Calu3 (cell line): Measurements from ENCODE around the gene CILP2. TPM values are rescaled to one million over a fixed set of nuclear protein-coding genes. Genes with fewer than 3 reads are reported as not detected.
A peak's percentile ranks its signal among the peaks of the same experiment; 100 is the strongest.

ENCODE experiments used
- BruUV-seq: library from RNA; stranded (reverse); fragments of 400-500 nt; replicated peaks from 2 replicates; lab custom pipeline; 2021; lab: Mats Ljungman, UMichigan
- CTCF ChIA-PET: fragments of 300-600 bp; sonication (Branson Sonifier 250); formaldehyde crosslinking; loops from one replicate; lab custom pipeline; 2022; ENCODE audit warnings: antibody characterized with exemption; lab: Charles Lee
- DNase-seq: peaks from one replicate; pipeline ENCODE4 v3.0.0; 2022
- H3K27ac Mint-ChIP-seq: one replicate; pipeline ENCODE4 v1.8.0; 2022; ENCODE audit warnings: mixed read lengths; ENCODE audit not compliant: unreplicated experiment
- H3K27me3 Mint-ChIP-seq: one replicate; pipeline ENCODE4 v1.8.0; 2022; ENCODE audit warnings: mixed read lengths; ENCODE audit not compliant: unreplicated experiment
- H3K36me3 Mint-ChIP-seq: one replicate; pipeline ENCODE4 v1.8.0; 2022; ENCODE audit warnings: mild to moderate bottlenecking, moderate library complexity, mixed read lengths; ENCODE audit not compliant: insufficient read depth, unreplicated experiment
- H3K4me1 Mint-ChIP-seq: one replicate; pipeline ENCODE4 v1.8.0; 2022; ENCODE audit warnings: mild to moderate bottlenecking, low read depth, mixed read lengths; ENCODE audit not compliant: unreplicated experiment
- H3K4me3 Mint-ChIP-seq: one replicate; pipeline ENCODE4 v1.8.0; 2022; ENCODE audit warnings: mild to moderate bottlenecking, low read depth, moderate library complexity, mixed read lengths; ENCODE audit not compliant: unreplicated experiment
- H3K9me3 Mint-ChIP-seq: one replicate; pipeline ENCODE4 v1.8.0; 2022; ENCODE audit warnings: low read depth, mixed read lengths; ENCODE audit not compliant: unreplicated experiment
- CTCF ChIP-seq: fragments of 200-600 bp; IDR thresholded peaks from one replicate; pipeline ENCODE4 v1.8.0; 2022; ENCODE audit warnings: antibody characterized with exemption; ENCODE audit not compliant: unreplicated experiment
- intact Hi-C: fragments of 100-400 bp; cut with micrococcal nuclease; formaldehyde crosslinking; loops from one replicate; pipeline ENCODE4 v1.10.0; 2022; ENCODE audit not compliant: unreplicated experiment
- total RNA-seq: library from RNA; stranded (reverse); gene quantifications from 2 replicates; pipeline ENCODE4 v1.2.3, GENCODE V29; 2022

CILP2 gene
- total RNA-seq, 1 experiment from 2014 or later = 1.3 TPM

DNA sequence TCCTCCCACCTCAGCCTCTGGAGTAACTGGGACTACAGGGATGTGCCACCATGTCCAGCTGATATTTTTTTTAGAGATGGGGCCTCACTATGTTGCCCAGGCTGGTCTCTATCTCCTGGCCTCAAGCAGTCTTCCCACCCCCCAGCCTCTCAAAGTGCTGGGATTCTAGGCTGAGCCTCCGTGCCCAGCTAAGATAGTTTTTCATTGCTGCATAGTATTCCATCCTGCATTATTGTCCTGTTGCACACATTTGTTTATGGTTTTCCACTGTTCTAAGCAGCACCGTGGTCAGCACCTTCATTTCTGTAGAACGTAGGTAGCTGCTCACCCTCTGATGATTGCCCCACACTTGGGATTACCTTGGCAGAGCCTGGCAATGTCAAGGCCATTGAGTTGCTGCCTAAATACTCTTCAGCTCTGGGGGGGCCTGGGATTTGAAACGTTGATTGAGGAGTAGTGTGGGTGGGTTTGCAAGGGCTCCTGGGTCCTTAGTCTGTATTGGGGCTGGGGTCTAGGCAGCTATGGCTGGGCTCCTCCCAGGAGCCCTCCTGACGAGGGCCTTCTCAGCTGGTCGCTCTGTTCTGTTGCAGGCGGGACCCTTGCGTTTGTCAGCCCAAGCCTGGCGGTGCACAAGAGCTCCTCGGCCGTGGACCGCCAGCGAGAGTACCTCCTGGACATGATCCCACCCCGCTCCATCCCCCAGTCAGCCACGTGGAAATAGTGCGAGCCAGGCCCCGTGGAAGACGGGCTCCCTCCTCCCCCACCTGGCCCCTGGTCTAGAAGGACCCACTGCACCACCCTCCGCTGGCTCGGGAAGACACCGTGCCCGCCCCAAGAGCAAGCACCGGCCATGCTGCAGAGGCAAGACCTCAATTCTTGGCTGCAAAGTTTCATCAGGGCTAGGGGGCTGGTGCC, 33.1 kb upstream of the CILP2 start:
- H3K27me3 Mint-ChIP-seq = no peaks in the 10 kb centered on the region
- H3K9me3 Mint-ChIP-seq = no peaks in the 10 kb centered on the region
- no peaks in the 10 kb centered on the region for H3K4me1 Mint-ChIP-seq
- no peak overlapping the region for H3K27ac Mint-ChIP-seq
- DNase-seq = no peak
- no TSS peak for BruUV-seq
- CTCF ChIA-PET = no interaction called here
- TF ChIP-seq CTCF = no peak
- H3K4me3 Mint-ChIP-seq = no peak overlapping the region
- intact Hi-C loops = no loop called here
- H3K36me3 Mint-ChIP-seq = peaks cover 35% of the 10 kb centered on the region

GRCh38 chr19:19505669-19506326, 32.3 kb upstream of the CILP2 start:
- H3K27ac Mint-ChIP-seq = no peak overlapping the region
- no peak for DNase-seq
- CTCF ChIA-PET = no interaction called here
- intact Hi-C loops = no loop called here
- H3K9me3 Mint-ChIP-seq = no peaks in the 10 kb centered on the region
- no peak for TF ChIP-seq CTCF
- no peak overlapping the region for H3K4me3 Mint-ChIP-seq
- no TSS peak for BruUV-seq
- no peaks in the 10 kb centered on the region for H3K4me1 Mint-ChIP-seq
- H3K27me3 Mint-ChIP-seq = no peaks in the 10 kb centered on the region
- peaks cover 38% of the 10 kb centered on the region for H3K36me3 Mint-ChIP-seq

- no peaks in the 10 kb centered on the region for H3K4me1 Mint-ChIP-seq
- no peak overlapping the region for H3K27ac Mint-ChIP-seq
- DNase-seq = no peak
- no peak for TF ChIP-seq CTCF
- peaks cover 30% of the 10 kb centered on the region for H3K36me3 Mint-ChIP-seq
- H3K9me3 Mint-ChIP-seq = no peaks in the 10 kb centered on the region
- H3K27me3 Mint-ChIP-seq = no peaks in the 10 kb centered on the region
- intact Hi-C loops = no loop called here
- TSS peak; percentile 25 for BruUV-seq
- H3K4me3 Mint-ChIP-seq = no peak overlapping the region
- CTCF ChIA-PET = interaction anchor here (0.6 kb wide), 1 partner anchor 15 kb away, joined by 4 read pairs; no protein-coding TSS in a partner anchor
Measured at GRCh38 chr19:19506592-19506991, 31.5 kb upstream of the CILP2 start.

DNA sequence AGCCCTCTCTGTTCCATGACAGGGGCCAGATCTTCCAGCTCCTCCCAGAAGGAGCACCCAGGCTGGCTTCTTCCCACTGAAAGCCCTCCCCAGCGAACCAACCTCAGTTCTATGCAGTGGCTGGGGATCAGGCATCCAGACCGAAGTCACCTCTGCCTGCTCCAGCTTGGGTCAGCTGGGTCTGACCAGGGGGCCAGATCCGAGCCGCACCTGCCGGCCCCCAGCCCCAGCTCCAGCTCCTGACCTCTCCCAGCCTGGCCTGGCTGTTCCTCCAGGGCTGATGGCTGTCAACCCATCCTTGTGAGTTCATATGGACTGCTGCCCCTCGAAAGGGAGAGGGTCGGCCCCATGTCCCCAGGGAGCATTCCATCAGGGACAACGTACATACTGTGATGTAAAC, 30.7 kb upstream of the CILP2 start:
- H3K4me1 Mint-ChIP-seq = no peaks in the 10 kb centered on the region
- H3K36me3 Mint-ChIP-seq = peaks cover 23% of the 10 kb centered on the region
- no peaks in the 10 kb centered on the region for H3K9me3 Mint-ChIP-seq
- intact Hi-C loops = no loop called here
- no peak overlapping the region for H3K4me3 Mint-ChIP-seq
- CTCF ChIA-PET = interaction anchor here (0.6 kb wide), 1 partner anchor 15 kb away, joined by 4 read pairs; no protein-coding TSS in a partner anchor
- H3K27ac Mint-ChIP-seq = no peak overlapping the region
- no peak for TF ChIP-seq CTCF
- no TSS peak for BruUV-seq
- no peaks in the 10 kb centered on the region for H3K27me3 Mint-ChIP-seq
- DNase-seq = no peak
